Anterior cingulate cortex (tissue), 58 donors: ENCODE measurements around the gene COPS3.
A peak's percentile ranks its signal among the peaks of the same experiment; 100 is the strongest.

Experiments used
- DNase-seq, 58 donors: peaks; one replicate each; lab custom pipeline; 2025; lab: John Stamatoyannopoulos, UW

Gene COPS3

DNA sequence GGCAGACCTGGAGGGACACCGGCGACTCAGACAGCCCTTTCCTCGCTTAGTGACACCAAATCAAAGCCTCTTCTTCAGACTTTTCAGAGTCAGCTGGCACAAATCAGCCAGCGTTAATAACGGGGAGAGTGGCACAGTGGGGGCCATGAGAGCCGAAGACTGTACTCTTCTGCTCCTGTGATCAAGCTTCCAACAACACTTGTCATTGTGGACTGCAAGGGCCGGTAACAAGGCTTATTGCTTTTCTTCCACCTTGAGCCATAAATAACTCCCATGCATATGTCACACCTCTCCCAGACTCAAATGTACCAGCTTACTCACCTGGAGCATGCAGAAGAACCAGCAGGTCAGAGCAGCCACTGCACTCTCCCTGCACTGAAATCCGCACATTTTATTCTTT is 56.9 kb downstream of the COPS3 start:
- DNase-seq, result no peak

DNA sequence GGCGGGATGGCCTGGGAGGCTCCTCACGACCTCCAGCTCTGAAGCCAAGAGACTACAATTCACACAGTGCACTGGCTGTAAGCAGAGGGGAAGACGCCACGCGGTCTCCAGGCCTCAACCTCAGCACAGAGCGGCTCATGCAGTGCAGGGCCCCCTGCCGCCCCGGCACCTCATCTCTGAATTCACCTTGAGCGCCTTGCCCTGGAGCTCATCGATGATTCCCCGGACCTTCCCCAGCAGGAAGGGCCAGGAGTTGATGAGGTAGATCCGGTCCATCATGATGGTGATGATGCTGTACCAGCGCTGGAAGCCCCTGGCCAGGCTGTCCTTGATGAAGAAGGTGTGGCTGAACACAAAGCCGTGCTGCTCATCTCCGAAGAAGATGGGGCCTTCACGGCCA is 57.3 kb downstream of the COPS3 start:
- DNase-seq, result no peak

DNA sequence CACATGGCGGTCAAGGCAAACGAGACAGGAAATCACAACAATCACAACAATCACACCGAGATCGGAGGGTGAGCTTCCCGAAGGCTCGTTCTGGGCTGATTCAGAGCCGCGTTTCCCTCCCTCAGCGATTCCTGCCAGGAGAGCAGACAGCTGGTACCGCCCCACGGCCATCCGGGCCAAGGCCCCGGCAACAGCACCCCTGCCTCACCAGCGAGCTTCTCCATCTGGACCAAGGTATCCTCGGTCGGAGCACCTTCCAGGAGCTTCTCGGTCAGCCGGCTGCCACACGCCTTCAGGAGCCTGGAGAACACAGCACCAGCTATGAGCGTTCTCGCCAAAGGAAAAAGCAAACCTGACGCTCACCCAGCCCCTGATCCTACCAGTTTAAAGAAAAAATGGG is 59.7 kb downstream of the COPS3 start:
- DNase-seq, result no peak

DNA sequence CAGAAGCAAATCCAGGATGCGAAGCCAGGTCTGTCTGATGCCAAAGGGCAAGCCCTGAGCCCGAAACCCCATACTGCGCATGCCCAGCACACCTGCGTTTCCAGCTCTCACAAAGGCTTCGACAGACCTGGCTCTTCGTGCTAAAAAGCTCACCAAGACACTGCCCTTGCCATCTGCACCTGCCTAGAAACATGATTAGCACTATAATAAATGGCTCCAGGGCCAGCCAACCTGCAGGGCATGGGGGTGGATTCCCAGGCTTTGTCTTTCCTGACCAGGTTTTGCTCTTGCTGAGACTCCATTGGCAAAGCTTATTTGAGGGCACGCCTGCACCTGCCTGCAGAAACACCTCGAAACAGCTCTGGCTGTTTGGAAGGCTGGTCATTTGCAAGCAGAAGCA is 60.5 kb downstream of the COPS3 start:
- DNase-seq, result no peak

DNA sequence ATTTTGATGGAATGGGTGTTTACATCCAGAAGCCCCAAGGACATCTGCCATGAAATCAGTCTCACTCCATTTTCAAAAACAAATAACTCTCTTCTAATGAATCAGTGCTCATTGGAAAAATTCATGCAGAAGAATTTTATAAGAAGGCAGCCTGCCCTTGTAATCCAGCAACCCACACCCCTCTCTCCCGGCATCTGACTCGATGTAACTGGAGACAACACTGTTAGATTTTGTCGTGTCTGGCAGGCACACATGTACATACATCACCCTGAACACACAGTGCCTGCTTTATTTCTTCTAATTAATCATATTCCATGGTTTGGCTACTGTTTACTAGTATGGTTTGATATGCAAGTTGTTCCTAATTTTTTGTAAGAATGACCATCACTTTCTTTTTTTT is 63.1 kb downstream of the COPS3 start:
- DNase-seq, result no peak

DNA sequence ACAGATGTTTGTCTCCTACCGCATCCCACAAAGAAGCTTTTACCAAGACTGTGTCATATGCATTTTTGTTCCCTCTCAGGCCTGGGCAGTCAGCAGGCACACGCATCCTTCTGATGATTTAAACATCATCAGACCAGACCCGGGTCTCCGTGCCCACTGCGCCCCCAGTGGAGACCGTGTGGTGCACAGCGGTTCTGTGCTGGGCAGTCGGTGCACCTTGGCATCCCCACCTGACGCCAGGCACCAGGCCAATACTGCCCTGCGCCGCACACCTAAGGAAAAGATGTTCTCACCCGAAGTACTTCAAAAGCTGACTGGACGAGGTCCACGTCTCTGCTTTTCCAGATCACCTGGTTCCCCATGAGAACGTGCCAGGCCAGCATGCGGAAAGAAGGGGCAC is 64.3 kb downstream of the COPS3 start:
- DNase-seq, result no peak

DNA sequence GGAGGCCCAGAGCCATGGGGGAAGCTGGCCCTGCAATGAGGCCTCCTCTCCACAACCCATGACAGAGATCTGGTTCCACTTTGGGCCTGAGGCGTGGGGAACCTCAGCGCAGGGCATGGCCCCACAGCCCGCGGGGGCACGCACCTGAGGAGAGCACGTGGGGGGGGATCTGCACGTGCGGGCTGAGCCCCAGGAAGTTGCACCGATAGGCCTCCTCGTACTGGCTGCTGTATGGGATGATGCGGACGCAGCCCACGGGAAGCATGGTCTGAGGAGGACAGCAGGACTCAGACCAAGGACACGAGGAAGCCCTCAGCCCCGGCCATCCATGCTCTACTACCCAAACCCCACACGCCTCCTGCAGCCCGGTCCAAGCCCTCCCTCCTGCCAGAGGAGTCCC is 64.8 kb downstream of the COPS3 start:
- DNase-seq, result no peak

DNA sequence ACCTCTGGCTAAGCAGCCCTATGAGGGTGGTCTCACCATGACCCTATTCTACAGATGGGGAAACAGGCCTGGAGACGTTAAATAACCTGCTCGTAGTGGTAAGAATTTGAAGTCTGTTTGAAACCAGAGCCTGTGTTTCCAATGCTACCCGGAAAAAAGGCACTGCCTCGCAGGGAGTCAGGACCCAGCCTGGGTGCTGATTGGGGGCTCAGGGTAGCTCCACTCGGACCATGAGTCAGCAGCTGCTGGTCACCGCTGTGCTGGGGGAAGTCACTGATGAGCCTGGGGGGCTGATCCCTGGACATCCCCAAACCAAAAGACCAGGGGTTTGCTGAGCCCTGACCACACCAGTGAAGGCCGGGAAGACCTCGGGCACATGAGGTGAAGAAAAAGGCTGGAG is 65.5 kb downstream of the COPS3 start:
- DNase-seq, result no peak

DNA sequence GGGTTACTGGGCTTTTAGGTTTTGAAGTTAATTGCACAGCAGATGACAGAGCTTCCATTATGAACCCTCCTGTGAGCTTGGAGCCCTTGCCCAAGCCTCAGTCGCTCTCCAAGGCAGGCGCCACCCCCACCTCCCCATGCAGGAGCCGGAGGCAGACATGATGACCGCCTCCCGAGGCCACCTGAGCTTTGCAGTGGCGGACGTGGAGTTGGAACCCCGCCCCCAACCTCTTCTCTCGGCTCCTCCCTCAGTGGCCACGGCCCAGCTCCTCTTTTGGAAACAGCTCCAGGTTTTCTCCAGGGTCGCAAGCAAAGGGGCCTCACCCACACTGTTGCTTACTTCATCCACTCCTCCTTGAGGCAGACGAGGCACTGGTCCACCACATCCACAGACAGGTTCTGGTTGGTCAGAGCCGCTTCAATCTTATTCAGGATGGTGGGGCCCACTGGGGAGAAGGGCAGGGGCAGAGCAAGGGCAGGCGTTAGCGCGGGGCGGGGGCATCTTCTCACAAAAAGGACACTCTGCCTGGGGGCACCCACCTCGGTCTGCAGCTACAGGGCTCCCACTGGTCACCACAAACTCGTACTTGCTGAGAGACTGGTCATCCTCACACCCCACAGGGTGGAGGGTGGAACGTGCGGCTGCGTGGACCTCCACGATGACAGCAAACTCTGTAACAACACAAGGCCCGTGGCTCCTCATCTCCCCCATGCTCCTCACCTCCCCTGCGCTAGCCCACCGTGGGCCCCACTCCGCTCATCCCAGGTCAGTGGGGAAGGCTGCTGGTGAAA is 66.2 kb downstream of the COPS3 start:
- DNase-seq, result no peak

DNA sequence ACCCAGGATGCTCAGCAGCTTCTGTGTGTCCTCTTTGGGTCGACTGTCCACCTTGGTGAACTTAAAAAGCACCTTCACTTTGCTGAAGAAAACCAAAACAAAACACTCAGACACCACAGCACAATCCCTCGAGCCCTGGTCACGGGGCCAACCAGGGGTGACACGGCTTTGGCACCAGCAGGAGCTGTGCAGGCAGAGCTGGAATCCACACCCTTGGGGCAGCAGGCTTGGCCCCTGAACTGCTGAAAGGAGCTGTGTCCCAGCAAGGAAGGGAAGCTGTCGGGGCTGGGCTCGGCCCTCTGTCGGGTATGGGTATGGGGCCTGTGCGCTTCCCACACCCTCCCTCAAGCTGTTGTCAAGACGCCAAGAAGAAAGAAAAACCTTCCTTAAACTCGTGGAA is 67.3 kb downstream of the COPS3 start:
- DNase-seq, result no peak

DNA sequence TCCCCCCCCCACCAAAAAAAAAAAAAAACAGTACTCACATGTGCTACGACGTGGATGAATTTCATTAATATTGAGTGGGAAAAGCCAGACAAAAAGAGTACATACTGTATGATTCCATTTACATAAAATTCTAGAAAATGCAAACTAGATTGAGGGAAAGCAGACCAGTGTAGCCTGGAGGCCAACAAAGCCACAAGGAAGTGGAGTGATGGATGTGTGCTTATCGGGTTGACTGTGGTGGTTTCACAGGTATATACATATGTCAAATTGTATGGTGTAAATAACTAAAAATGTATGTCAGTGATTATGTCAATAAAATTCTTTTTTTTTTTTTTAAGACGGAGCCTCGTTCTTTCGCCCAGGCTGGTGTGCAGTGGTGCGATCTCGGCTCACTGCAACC is 73.0 kb downstream of the COPS3 start:
- DNase-seq, result no peak

DNA sequence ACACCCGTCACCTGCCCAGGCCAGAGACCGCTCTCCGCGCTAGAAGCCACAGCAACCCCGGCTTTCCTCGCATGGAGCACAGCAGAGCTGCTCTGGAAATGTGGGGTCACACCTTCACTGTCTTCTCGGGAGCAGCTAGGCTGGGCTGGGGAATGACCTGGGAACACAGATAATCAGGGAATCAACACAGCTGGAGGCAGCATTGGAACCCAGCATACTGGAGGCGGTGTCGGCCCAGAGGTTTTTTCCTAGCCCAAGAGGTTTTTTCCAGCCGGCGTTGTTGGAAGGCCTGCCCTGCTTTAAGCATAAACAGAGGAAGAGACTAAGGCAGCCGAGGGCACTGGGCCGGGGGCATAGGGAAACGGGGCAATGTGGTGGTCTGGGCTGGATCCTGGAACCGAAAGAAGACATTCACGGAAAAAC is 74.1 kb downstream of the COPS3 start:
- peak in 1 of 58 donors; percentile 56 for DNase-seq

DNA sequence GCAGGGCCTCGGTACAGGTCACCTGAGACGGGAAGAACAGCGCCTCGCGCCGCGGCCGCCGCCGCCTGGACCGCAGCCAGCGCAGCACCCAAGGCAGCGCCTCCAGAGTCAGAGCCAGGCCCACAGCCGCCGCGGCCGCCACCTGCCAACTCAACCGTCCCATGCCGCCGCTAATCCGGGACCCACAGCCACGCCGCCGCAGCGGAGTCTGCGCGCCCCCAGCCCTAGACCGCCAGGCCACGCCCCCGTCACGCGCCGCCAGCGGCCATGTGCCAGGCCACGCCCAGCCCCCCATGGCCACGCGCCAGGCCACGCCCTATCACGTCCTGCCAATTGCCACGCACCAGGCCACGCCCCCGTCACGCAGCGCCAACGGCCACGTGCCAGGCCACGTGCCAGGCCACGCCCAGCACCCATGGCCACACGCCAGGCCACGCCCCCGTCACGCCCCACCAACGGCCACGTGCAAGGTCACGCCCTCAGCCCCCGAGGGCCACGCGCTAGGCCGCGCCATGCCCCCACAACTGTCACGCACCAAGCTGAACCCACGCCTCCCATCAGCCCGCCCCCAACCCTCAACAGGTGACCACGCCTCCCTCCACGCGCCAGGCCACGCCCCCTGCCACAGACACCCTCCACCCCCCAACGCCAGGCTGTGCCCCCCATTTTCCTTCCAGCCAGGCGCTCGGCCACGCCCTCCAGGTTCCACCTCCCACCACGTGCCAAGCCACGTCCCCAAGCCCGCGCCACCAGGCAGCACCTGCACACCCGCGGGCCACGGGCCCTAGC is 74.7 kb downstream of the COPS3 start, which contains the start of gene PLD6:
PLD6 (minus strand) TSS at position 210 of the 789 bp plus-strand sequence; CDS start at position 163, 47 bp downstream.
- peak in 49 of 58 donors; percentile 19 to 94 (median 55) for DNase-seq

DNA sequence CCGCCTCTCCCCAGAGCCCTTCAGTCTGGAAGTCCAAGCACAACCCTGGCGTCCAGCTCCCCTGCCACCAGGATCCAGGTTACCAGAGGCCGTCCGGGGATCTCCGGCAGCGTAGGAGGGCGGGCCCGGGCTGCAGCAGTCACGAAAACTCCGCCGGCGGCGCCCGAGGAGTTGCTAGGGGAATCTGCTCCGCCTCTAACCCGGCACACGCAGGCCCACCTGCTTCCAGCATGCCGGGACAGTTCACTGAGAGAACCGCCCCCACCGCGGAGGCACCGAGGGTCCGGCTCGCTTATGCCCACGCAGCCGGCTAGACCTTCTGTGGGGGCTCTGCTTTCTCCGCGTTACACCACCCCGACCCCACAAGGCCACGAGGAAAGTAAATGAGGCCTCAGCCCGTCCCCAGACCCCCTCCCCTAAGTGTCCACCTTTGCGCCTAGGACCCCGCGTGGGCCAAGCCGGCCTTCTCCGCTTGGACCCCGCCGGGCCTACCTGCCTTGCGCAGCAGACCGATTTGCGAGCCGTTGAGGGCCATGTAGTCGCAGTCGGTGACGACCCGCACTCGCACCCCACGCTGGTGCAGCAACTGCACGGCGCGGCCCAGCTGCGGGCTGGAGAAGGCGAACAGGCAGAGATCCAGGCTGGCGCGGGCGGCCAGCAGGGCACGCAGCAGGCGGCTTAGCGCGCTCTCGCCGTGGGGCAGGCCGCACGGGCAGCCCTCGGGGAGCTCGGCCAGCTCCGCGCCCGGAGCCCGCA is 75.5 kb downstream of the COPS3 start:
- peak in 12 of 58 donors; percentile 14 to 69 (median 30) for DNase-seq

DNA sequence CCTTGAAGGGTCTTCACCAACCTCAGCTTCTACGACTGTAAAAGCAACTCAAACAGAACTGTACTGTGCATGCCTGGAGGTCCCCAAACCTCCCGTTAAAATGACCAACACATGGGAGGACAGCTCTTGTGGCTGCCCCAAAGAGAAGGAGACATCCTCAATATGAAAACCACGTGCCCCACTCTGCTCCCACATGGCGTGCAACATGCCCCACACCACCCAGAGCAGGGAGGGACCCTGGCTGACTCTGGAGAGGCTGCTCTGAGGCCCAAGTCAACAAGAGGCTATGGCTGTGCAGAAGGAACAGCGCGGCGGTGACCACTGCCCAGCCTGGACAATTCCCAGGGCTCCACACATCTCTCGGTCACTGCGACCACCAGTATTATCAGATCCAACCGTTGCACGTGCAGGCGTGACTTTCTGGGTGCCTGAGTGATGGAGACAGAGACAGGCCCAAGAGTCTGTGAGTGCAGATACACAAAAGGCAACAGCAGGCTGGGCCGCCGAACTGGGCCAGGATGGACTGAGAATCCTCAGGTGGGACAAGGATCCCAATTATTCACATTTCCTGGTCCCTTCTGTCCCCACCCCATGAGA is 76.3 kb downstream of the COPS3 start:
- peak in 1 of 58 donors; percentile 20 for DNase-seq

DNA sequence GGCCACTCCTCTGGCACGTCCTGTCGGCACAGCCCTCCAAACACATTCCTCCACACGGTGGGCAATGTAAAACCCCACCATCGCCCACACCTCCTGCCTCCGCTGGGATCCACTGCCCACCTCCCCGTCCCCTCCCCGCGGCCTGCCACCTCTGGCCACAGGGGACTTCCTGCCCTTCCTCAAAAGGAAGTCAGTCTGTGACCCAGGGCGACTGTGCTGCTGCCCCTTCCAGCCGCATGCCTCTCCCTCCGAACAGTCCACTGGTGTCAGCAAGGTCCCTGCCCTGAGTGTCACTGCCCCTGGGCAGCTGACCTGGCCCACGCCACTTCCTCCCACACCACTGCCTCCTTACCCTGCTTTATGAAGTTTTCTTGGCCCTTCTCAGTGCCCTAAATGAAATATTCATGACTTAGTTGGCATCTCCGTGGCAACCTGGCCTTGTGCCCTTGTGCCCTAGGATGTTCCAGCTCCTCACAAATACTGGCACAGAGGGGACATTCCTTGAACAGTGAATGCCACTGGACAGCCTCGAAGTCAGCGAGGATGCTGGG is 76.9 kb downstream of the COPS3 start:
- DNase-seq, result peak in 47 of 58 donors; percentile 17 to 83 (median 47)

DNA sequence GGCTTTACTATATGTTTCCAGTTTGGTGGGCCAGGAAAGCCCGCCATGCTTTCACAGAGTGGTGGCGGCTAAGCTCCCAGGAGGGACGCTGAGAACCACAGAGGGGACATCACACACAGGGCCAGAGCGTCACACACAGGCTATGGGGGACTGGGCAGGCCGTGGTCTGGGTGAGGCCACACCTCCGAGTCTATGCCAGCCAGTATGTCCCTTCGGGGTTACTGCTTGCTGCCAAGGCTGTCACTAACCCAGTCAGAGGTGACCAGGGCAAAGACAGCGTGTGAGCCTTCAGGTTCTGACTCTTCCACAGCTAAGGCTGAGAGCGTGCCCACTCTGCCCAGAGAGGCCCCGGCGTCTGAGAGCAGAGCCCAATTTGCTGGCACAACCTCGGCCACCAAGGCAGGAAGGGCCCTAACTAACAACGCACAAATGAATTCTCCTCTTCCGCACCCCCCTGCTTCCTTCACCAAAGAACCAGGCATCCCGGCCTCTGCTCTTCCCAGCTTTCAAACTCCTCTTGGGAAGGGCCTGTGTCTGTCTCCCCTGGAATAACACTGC is 77.8 kb downstream of the COPS3 start:
- DNase-seq, result no peak

DNA sequence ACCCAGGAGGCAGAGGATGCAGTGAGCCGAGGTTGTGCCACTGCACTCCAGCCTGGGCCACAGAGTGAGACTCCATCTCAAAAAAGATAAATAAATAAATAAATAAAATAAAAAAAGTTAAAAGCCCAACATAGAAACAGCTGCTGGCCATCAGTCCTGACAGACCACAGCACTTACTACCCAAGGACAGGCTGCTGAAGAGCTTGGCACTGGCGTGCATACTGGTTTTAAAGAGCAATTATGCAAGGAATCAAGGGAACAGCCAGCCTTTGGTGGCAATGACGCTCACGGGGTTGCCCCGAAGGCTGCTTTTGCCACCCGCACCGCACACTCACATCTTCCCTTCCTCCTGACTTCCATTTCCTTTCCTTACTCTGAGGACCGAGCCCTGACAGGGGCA is 79.1 kb downstream of the COPS3 start:
- DNase-seq, result no peak

DNA sequence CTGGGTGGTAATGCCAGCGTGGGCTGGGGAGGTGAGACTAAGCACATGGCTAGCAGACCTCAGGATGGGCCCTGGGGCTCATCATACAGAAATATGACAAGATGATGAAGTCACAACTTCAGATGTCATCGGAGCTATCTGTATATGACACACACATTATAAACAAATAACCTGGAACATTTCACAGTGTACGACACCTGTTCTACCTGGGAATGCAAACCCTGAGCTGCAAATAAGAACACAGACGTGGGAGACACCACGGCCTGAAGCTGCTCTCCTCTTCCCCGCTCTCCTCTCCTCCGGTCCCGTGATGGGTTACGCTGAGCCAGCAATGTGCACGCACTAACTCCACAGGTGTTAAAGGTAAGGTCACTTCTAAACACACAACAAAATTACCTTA is 79.8 kb downstream of the COPS3 start:
- no peak for DNase-seq

DNA sequence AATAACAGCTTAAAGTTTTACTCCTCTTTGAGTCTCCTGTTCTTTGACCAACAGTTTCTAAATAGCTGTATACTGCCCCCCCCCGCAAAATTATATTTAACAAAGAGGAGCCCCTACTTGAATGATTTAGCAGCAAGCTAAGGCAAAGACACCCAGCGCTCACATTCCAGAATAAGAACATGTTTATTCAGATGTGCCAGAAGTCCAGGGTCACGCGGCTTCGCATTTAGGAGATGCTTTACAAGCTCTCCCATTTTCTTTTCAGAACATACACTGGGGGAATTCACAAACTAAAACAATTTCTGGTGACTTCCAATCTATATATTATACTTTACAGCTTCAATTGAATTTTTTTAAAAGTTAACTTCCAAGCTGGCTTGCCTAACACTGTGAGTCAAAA is 80.2 kb downstream of the COPS3 start:
- no peak for DNase-seq
